Endothelial cell of umbilical vein (primary cell): ENCODE data around the gene SMIM7. TPM values are rescaled to one million over a fixed set of nuclear protein-coding genes. Genes with fewer than 3 reads are reported as not detected.

Experiments used
- BruUV-seq: library from RNA; stranded (reverse); fragments of 400-500 nt; replicated peaks from 2 replicates; lab custom pipeline; 2021; lab: Mats Ljungman, UMichigan
- CTCF ChIA-PET: fragments of 300-600, 350-600 bp; sonication (Branson Sonifier 250); formaldehyde crosslinking; loops from one replicate; lab custom pipeline; 2021; ENCODE audit warnings: antibody characterized with exemption, inconsistent platforms; lab: Charles Lee
- POLR2A ChIA-PET: fragments of 300-600, 350-600 bp; sonication (Branson Sonifier 250); formaldehyde crosslinking; loops from one replicate; lab custom pipeline; 2021; ENCODE audit warnings: antibody characterized with exemption, inconsistent platforms; lab: Charles Lee
- DNase-seq: peaks from one replicate; pipeline ENCODE4 v3.0.0-alpha.2; 2011; ENCODE audit warnings: low read depth, low spot score
- FAIRE-seq: peaks from 2 replicates; lab custom pipeline; 2011; peaks lifted over from hg19 to GRCh38; lab: Jason Lieb, UNC
- H2AFZ ChIP-seq: 2 replicates; pipeline ENCODE4 v1.6.0; 2012; ENCODE audit warnings: low read depth, low read length, control low read depth, inconsistent platforms
- H3K27ac ChIP-seq: 2 replicates; pipeline ENCODE4 v1.5.1; 2011; ENCODE audit warnings: low read depth, mild to moderate bottlenecking, control low read depth, low read length, moderate library complexity; ENCODE audit not compliant: insufficient read depth
- H3K27me3 ChIP-seq, 2 experiments: 2 replicates each; pipeline versions ENCODE4 v1.6.0 to v1.6.1; 2011; ENCODE audit warnings: low read length in 2 of 2, mixed read lengths in 1 of 2; ENCODE audit not compliant: control insufficient read depth in 2 of 2, insufficient read depth in 2 of 2
- H3K36me3 ChIP-seq, 2 experiments: 2 replicates in 1 of 2; 3 replicates in 1 of 2; pipeline ENCODE4 v1.5.1; 2011; ENCODE audit warnings: low read length in 2 of 2, mild to moderate bottlenecking in 1 of 2, moderate library complexity in 1 of 2; ENCODE audit not compliant: control insufficient read depth in 2 of 2, insufficient read depth in 2 of 2; ENCODE audit errors: extremely low read depth in 1 of 2
- H3K4me1 ChIP-seq: 3 replicates; pipeline ENCODE4 v1.5.1; 2011; ENCODE audit warnings: mild to moderate bottlenecking, low read length; ENCODE audit not compliant: control insufficient read depth, insufficient read depth; ENCODE audit errors: extremely low read depth
- H3K4me2 ChIP-seq: 2 replicates; pipeline ENCODE4 v1.6.1; 2011; ENCODE audit warnings: low read length, control low read depth, mixed read lengths; ENCODE audit not compliant: insufficient read depth
- H3K4me3 ChIP-seq, 3 experiments: fragments of 200-600 bp in 1 of 3; sonication (generic), shearing (Covaris generic) in 1 of 3; replicated peaks in 1 of 3; 2 replicates each; pipeline ENCODE4 v1.5.1; 2011 to 2016; ENCODE audit warnings: control low read depth in 3 of 3, low read length in 3 of 3, mild to moderate bottlenecking in 2 of 3, inconsistent platforms in 1 of 3, low read depth in 1 of 3, moderate library complexity in 1 of 3; ENCODE audit not compliant: insufficient read depth in 1 of 3
- H3K79me2 ChIP-seq: 2 replicates; pipeline ENCODE4 v1.6.0; 2012; ENCODE audit warnings: low read length, inconsistent platforms; ENCODE audit not compliant: control insufficient read depth, insufficient read depth
- H3K9ac ChIP-seq: replicated peaks from 2 replicates; pipeline ENCODE3; 2011; ENCODE audit warnings: low read length, control low read depth; ENCODE audit not compliant: insufficient read depth; ENCODE audit errors: extremely low read depth
- H3K9me1 ChIP-seq: replicated peaks from 3 replicates; pipeline ENCODE4 v1.6.0; 2011; ENCODE audit warnings: mild to moderate bottlenecking, low read length; ENCODE audit not compliant: control insufficient read depth, insufficient read depth; ENCODE audit errors: extremely low read depth
- H3K9me3 ChIP-seq: replicated peaks from 2 replicates; pipeline ENCODE4 v1.5.1; 2012; ENCODE audit warnings: low read length, inconsistent platforms; ENCODE audit not compliant: control insufficient read depth, insufficient read depth
- H4K20me1 ChIP-seq: replicated peaks from 2 replicates; pipeline ENCODE3; 2011; ENCODE audit warnings: mild to moderate bottlenecking, low read length; ENCODE audit not compliant: control insufficient read depth, insufficient read depth; ENCODE audit errors: extremely low read depth
- CTCF ChIP-seq, 2 donors: IDR thresholded peaks; 1 replicate in 1 of 2; 2 replicates in 1 of 2; pipeline ENCODE4 v1.5.1; 2011; ENCODE audit warnings: low read length in 2 of 2, mild to moderate bottlenecking in 2 of 2, moderate library complexity in 2 of 2, control low read depth in 1 of 2, inconsistent platforms in 1 of 2, low read depth in 1 of 2; ENCODE audit not compliant: insufficient read depth in 1 of 2; ENCODE audit errors: extremely low read depth in 1 of 2
- EZH2 ChIP-seq: IDR thresholded peaks from 2 replicates; pipeline ENCODE4 v1.6.1; 2012; ENCODE audit warnings: borderline replicate concordance, low read depth, mild to moderate bottlenecking, moderate library complexity, low read length, inconsistent platforms; ENCODE audit not compliant: severe bottlenecking
- FOS ChIP-seq: IDR thresholded peaks from 2 replicates; pipeline ENCODE4 v1.6.1; 2011; ENCODE audit warnings: mild to moderate bottlenecking, low read length, moderate library complexity, borderline replicate concordance; ENCODE audit not compliant: insufficient read depth
- GATA2 ChIP-seq: IDR thresholded peaks from 2 replicates; pipeline ENCODE4 v1.7.0; 2011; ENCODE audit warnings: low read depth, mild to moderate bottlenecking, moderate library complexity, mixed read lengths, low read length; ENCODE audit not compliant: insufficient read length, insufficient read depth
- JUN ChIP-seq: IDR thresholded peaks from 2 replicates; pipeline ENCODE4 v1.6.1; 2011; ENCODE audit warnings: borderline replicate concordance, low read depth; ENCODE audit not compliant: insufficient read length, insufficient read depth
- MAX ChIP-seq: IDR thresholded peaks from 2 replicates; pipeline ENCODE4 v1.6.1; 2011; ENCODE audit not compliant: insufficient read depth, insufficient read length
- MYC ChIP-seq: IDR thresholded peaks from one replicate; pipeline ENCODE4 v1.6.1; 2011; ENCODE audit warnings: mild to moderate bottlenecking, low read depth, low read length
- POLR2A ChIP-seq: IDR thresholded peaks from 2 replicates; pipeline ENCODE4 v1.6.1; 2012; ENCODE audit warnings: low read depth, mild to moderate bottlenecking, control low read depth, low read length
- POLR2AphosphoS5 ChIP-seq: IDR thresholded peaks from 2 replicates; pipeline ENCODE4 v1.6.1; 2012; ENCODE audit warnings: low read depth, mild to moderate bottlenecking, control low read depth, low read length, moderate library complexity; ENCODE audit not compliant: insufficient read depth
- dilution Hi-C: fragments of 300-500 bp; cut with MboI; formaldehyde crosslinking; loops from one replicate; pipeline ENCODE4 v1.15.0; 2019; ENCODE audit warnings: low sequenced_read_pairs; ENCODE audit not compliant: extremely low pct_ligation_motif_present
- intact Hi-C: fragments of 100-400 bp; cut with micrococcal nuclease; formaldehyde crosslinking; loops from one replicate; pipeline ENCODE4 v1.10.0; 2022
- polyA plus RNA-seq, 4 experiments: library from polyadenylated mRNA; depleted of rRNA in 3 of 4; stranded (reverse) in 3 of 4; unstranded in 1 of 4; fragments of >200 nt; gene quantifications; 2 replicates each; pipeline versions ENCODE4 v1.2.1 to v1.2.3, GENCODE V29; 2011 to 2012; ENCODE audit warnings: missing spikeins in 1 of 4
- total RNA-seq: library from RNA; stranded (reverse); gene quantifications from 2 replicates; pipeline ENCODE4 v1.2.3, GENCODE V29; 2021

Gene SMIM7
- total and polyA plus RNA-seq, 2 donors (not counting 3 experiments of a cell fraction or from before 2014, with no cell fraction given) = 51.1 to 62.0 TPM

GRCh38 chr19:16598848-16599247 is 61.1 kb downstream of the SMIM7 start:
- intact Hi-C loops (no loop called here), dilution Hi-C loops (no loop called here)
- H3K4me1 ChIP-seq = peaks cover 5% of the 10 kb centered on the region
- no peak overlapping the region for H3K27ac ChIP-seq
- H3K9me3 ChIP-seq = no peaks in the 10 kb centered on the region
- no peak overlapping the region for H3K4me3 ChIP-seq
- no peaks in the 10 kb centered on the region for H3K27me3 ChIP-seq
- no peaks in the 10 kb centered on the region for H4K20me1 ChIP-seq
- FAIRE-seq (no peak), DNase-seq (no peak)
- no peaks in the 10 kb centered on the region for H3K9me1 ChIP-seq
- no peak overlapping the region for H3K4me2 ChIP-seq
- H3K36me3 ChIP-seq = no peaks in the 10 kb centered on the region
- TF ChIP-seq FOS = no peak
- no peak for TF ChIP-seq GATA2
- TF ChIP-seq MYC = no peak
- TF ChIP-seq POLR2A = no peak
- TF ChIP-seq JUN = no peak
- TF ChIP-seq POLR2AphosphoS5 = no peak
- no TSS peak for BruUV-seq
- no peak overlapping the region for H2AFZ ChIP-seq
- POLR2A ChIA-PET = no interaction called here
- CTCF ChIA-PET = no interaction called here
- no peak overlapping the region for H3K9ac ChIP-seq
- peaks cover 85% of the 10 kb centered on the region for H3K79me2 ChIP-seq

- no TSS peak for BruUV-seq
- Histone ChIP-seq H2AFZ (no peak overlapping the region), H3K9me3 (no peaks in the 10 kb centered on the region), H3K4me1 (peaks cover 5% of the 10 kb centered on the region), H3K4me3 (no peak overlapping the region), H3K4me2 (no peak overlapping the region), H4K20me1 (no peaks in the 10 kb centered on the region), H3K9ac (no peak overlapping the region), H3K27ac (no peak overlapping the region), H3K36me3 (no peaks in the 10 kb centered on the region), H3K79me2 (peaks cover 85% of the 10 kb centered on the region), H3K27me3 (no peaks in the 10 kb centered on the region), H3K9me1 (no peaks in the 10 kb centered on the region)
- ChIA-PET POLR2A (no interaction called here), CTCF (no interaction called here)
- no peak for TF ChIP-seq CTCF (IDR thresholded peaks at IDR 0.05; ENCODE audit: extremely low read depth in 1 of 2, insufficient read depth in 1 of 2, low read depth in 1 of 2, low read length in 2 of 2)
- TF ChIP-seq POLR2AphosphoS5 = no peak
- TF ChIP-seq POLR2A = no peak
- TF ChIP-seq FOS = no peak
- no peak for TF ChIP-seq JUN
- no peak for TF ChIP-seq EZH2
- no peak for TF ChIP-seq MYC
- TF ChIP-seq GATA2 = no peak
- TF ChIP-seq MAX = no peak
- intact Hi-C loops = no loop called here
- DNase-seq = no peak
- no peak for FAIRE-seq
- dilution Hi-C loops = no loop called here
Measured at GRCh38 chr19:16596399-16596798, 63.5 kb downstream of the SMIM7 start.
